AG04450 (cell line): ENCODE data around the gene TMEM161A. TPM values are rescaled to one million over a fixed set of nuclear protein-coding genes. Genes with fewer than 3 reads are reported as not detected.
"Not testable (repeated sequence)": the region's sequence is repeated elsewhere in the genome, so short reads cannot be mapped to it uniquely, and the experiment has no call there.

Experiments
- CTCF ChIA-PET: fragments of 300-600, 350-600 bp; formaldehyde crosslinking; extraction: SDS; loops from one replicate; lab custom pipeline; 2022; ENCODE audit warnings: antibody characterized with exemption, inconsistent platforms; lab: Charles Lee
- POLR2A ChIA-PET: fragments of 350-600 bp; formaldehyde crosslinking; extraction: SDS; loops from one replicate; lab custom pipeline; 2021; ENCODE audit warnings: antibody characterized with exemption, inconsistent platforms; lab: Yijun Ruan, JAX
- DNase-seq: peaks from one replicate; pipeline ENCODE4 v3.0.0-alpha.2; 2011; ENCODE audit warnings: low read depth, low spot score
- H3K27ac ChIP-seq: one replicate; pipeline ENCODE4 v1.5.1; 2012; ENCODE audit warnings: low read depth, low read length, control low read depth
- H3K27me3 ChIP-seq: one replicate; pipeline ENCODE4 v1.6.0; 2012; ENCODE audit warnings: low read length; ENCODE audit not compliant: control insufficient read depth, insufficient read depth
- H3K4me3 ChIP-seq: 2 replicates; pipeline ENCODE4 v1.5.1; 2011; ENCODE audit warnings: mild to moderate bottlenecking, low read depth, low read length, control low read depth
- H3K9me3 ChIP-seq: 2 replicates; pipeline ENCODE4 v1.5.1; 2012; ENCODE audit warnings: low read length; ENCODE audit not compliant: control insufficient read depth, insufficient read depth
- CTCF ChIP-seq: IDR thresholded peaks from 2 replicates; pipeline ENCODE4 v1.5.1; 2011; ENCODE audit warnings: low read depth, low read length, control low read depth, inconsistent platforms
- polyA plus RNA-seq: library from polyadenylated mRNA; depleted of rRNA; stranded (reverse); fragments of >200 nt; gene quantifications from 2 replicates; pipeline ENCODE4 v1.2.3, GENCODE V29; 2011

Gene TMEM161A
- polyA plus RNA-seq, 1 experiment: 16.0 TPM

GRCh38 chr19:19149435-19149834 is 11.2 kb upstream of the TMEM161A start:
- Histone ChIP-seq H3K27ac (no peak overlapping the region), H3K27me3 (no peaks in the 10 kb centered on the region), H3K9me3 (no peaks in the 10 kb centered on the region; the same call in 1 of the 2 replicates), H3K4me3 (no peak overlapping the region)
- POLR2A ChIA-PET: no interaction called here
- no peak for DNase-seq
- CTCF ChIA-PET: interaction anchor here (5.1 kb wide), 1 partner anchor 25 kb away, joined by 102 read pairs; no protein-coding TSS in a partner anchor
- TF ChIP-seq CTCF: no peak

GRCh38 chr19:19148504-19148903 is 10.2 kb upstream of the TMEM161A start:
- not testable (repeated sequence) for H3K27ac ChIP-seq, H3K9me3 ChIP-seq, DNase-seq, H3K27me3 ChIP-seq, H3K4me3 ChIP-seq
- CTCF ChIA-PET: interaction anchor here (4.0 to 5.1 kb wide), 2 partner anchors 9 to 26 kb away, joined by 56 to 102 read pairs; no protein-coding TSS in a partner anchor
- POLR2A ChIA-PET: interaction anchor here (0.5 kb wide), 1 partner anchor 82 kb away, joined by 3 read pairs; no protein-coding TSS in a partner anchor

- no peak for TF ChIP-seq CTCF
- no peak for DNase-seq
- Histone ChIP-seq H3K9me3 (no peaks in the 10 kb centered on the region; the same call in 1 of the 2 replicates), H3K27ac (no peak overlapping the region), H3K27me3 (no peaks in the 10 kb centered on the region), H3K4me3 (no peak overlapping the region)
- POLR2A ChIA-PET: no interaction called here
- CTCF ChIA-PET: interaction anchor here (2.1 to 5.1 kb wide), 3 partner anchors 10 to 45 kb away, joined by 6 to 102 read pairs (median 56); partner anchors contain the start of genes BORCS8 and RFXANK
These were observed 9.1 kb upstream of the TMEM161A start for GRCh38 chr19:19147344-19147743.

GRCh38 chr19:19146865-19147264 is 8.6 kb upstream of the TMEM161A start:
- H3K9me3 ChIP-seq: no peaks in the 10 kb centered on the region; the same call in 1 of the 2 replicates
- POLR2A ChIA-PET: no interaction called here
- no peak overlapping the region for H3K27ac ChIP-seq
- H3K4me3 ChIP-seq: no peak overlapping the region
- CTCF ChIA-PET: interaction anchor here (0.5 to 5.1 kb wide), 7 partner anchors 10 to 194 kb away, joined by 3 to 102 read pairs (median 6); partner anchors contain the start of genes BORCS8 and RFXANK
- no peak for DNase-seq
- TF ChIP-seq CTCF: no peak
- H3K27me3 ChIP-seq: peaks cover 3% of the 10 kb centered on the region

- Histone ChIP-seq H3K27ac (no peak overlapping the region), H3K4me3 (no peak overlapping the region)
- POLR2A ChIA-PET: interaction anchor here (0.6 to 1.0 kb wide), 3 partner anchors 29 to 57 kb away, joined by 3 to 4 read pairs (median 3); partner anchors contain the start of gene NR2C2AP
These were observed 7.7 kb upstream of the TMEM161A start for GRCh38 chr19:19145684-19146608.

More at GRCh38 chr19:19145684-19146608, 7.7 kb upstream of the TMEM161A start:
- no peaks in the 10 kb centered on the region; the same call in 1 of the 2 replicates for H3K9me3 ChIP-seq
- DNase-seq: peak; percentile 29
- H3K27me3 ChIP-seq: peaks cover 4% of the 10 kb centered on the region
- CTCF ChIA-PET: interaction anchor here (0.5 to 5.1 kb wide), 20 partner anchors 9 to 195 kb away, joined by 3 to 102 read pairs (median 3); partner anchors contain the start of genes BORCS8 and RFXANK
- TF ChIP-seq CTCF: peak; percentile 91
